ENCODE data around the gene GRM7. TPM values are rescaled to one million over a fixed set of nuclear protein-coding genes. Genes with fewer than 3 reads are reported as not detected.

GRM7 gene
- polyA plus RNA-seq, 1 donor from 2014 or later, result 23.8 TPM

- H3K9me2 ChIP-seq (ENCODE audit: insufficient read depth, low read length), result no peaks in the 10 kb centered on the region
- no peaks in the 10 kb centered on the region for H3K27me3 ChIP-seq (ENCODE audit: insufficient read depth, low read depth, low read length)
- no peak overlapping the region for H3K4me3 ChIP-seq (ENCODE audit: low read length)
- H3K36me3 ChIP-seq (ENCODE audit: insufficient read depth, low read length), result no peaks in the 10 kb centered on the region
- no peaks in the 10 kb centered on the region for H3F3A ChIP-seq (ENCODE audit: insufficient read depth, low read length, poor library complexity, severe bottlenecking)
- H4K20me1 ChIP-seq (ENCODE audit: insufficient read depth), result no peaks in the 10 kb centered on the region
- H2AFZ ChIP-seq (ENCODE audit: low read depth, low read length), result no peak overlapping the region
- no peak overlapping the region for H3K9ac ChIP-seq (ENCODE audit: low read length)
- no peak overlapping the region for H3K4me2 ChIP-seq (ENCODE audit: low read length)
- H3K27ac ChIP-seq (ENCODE audit: low read length), result no peak overlapping the region
- no peaks in the 10 kb centered on the region for H3K9me3 ChIP-seq (ENCODE audit: low read length)
- TF ChIP-seq CTCF (IDR thresholded peaks at IDR 0.05; ENCODE audit: poor library complexity, severe bottlenecking), result no peak
- TF ChIP-seq EP300 (conservative IDR thresholded peaks at IDR 0.05; ENCODE audit: poor library complexity, severe bottlenecking), result no peak
- no peak for TF ChIP-seq RAD21 (conservative IDR thresholded peaks at IDR 0.05)
- no peak for TF ChIP-seq MXI1 (conservative IDR thresholded peaks at IDR 0.05; ENCODE audit: poor library complexity, severe bottlenecking)
- TF ChIP-seq TAF1 (IDR thresholded peaks at IDR 0.05; ENCODE audit: low read depth), result no peak
- no peak for TF ChIP-seq POLR2AphosphoS5 (IDR thresholded peaks at IDR 0.05)
- no peak for TF ChIP-seq EZH2 (IDR thresholded peaks at IDR 0.05; ENCODE audit: borderline replicate concordance, insufficient read depth, low read length, poor library complexity, severe bottlenecking)
- TF ChIP-seq SMC3 (conservative IDR thresholded peaks at IDR 0.05; ENCODE audit: poor library complexity), result no peak
- TF ChIP-seq REST (IDR thresholded peaks at IDR 0.05; ENCODE audit: borderline replicate concordance), result no peak
- no peaks in the 10 kb centered on the region for H3K79me2 ChIP-seq (replicated peaks; ENCODE audit: insufficient read depth, low read length)
Observed at GRCh38 chr3:7692866-7693265, 832.0 kb downstream of the GRM7 start.

- H3K9ac ChIP-seq (ENCODE audit: low read length), result no peak overlapping the region
- TF ChIP-seq CTCF (IDR thresholded peaks at IDR 0.05; ENCODE audit: poor library complexity, severe bottlenecking) (no peak), EP300 (conservative IDR thresholded peaks at IDR 0.05; ENCODE audit: poor library complexity, severe bottlenecking) (no peak), RAD21 (conservative IDR thresholded peaks at IDR 0.05) (no peak), POLR2AphosphoS5 (IDR thresholded peaks at IDR 0.05) (no peak), MXI1 (conservative IDR thresholded peaks at IDR 0.05; ENCODE audit: poor library complexity, severe bottlenecking) (no peak), SMC3 (conservative IDR thresholded peaks at IDR 0.05; ENCODE audit: poor library complexity) (no peak)
- H3K36me3 ChIP-seq (ENCODE audit: insufficient read depth, low read length), result no peaks in the 10 kb centered on the region
- no peak overlapping the region for H3K4me2 ChIP-seq (ENCODE audit: low read length)
- no peaks in the 10 kb centered on the region for H4K20me1 ChIP-seq (ENCODE audit: insufficient read depth)
- H2AFZ ChIP-seq (ENCODE audit: low read depth, low read length), result no peak overlapping the region
- H3K79me2 ChIP-seq (replicated peaks; ENCODE audit: insufficient read depth, low read length), result no peaks in the 10 kb centered on the region
- no peaks in the 10 kb centered on the region for H3K9me3 ChIP-seq (ENCODE audit: low read length)
- no peak overlapping the region for H3K4me3 ChIP-seq (ENCODE audit: low read length)
- H3K27me3 ChIP-seq (ENCODE audit: insufficient read depth, low read depth, low read length), result no peaks in the 10 kb centered on the region
- H3K9me2 ChIP-seq (ENCODE audit: insufficient read depth, low read length), result no peaks in the 10 kb centered on the region
- peak overlapping the region; percentile 32 for H3K27ac ChIP-seq (ENCODE audit: low read length)
- H3F3A ChIP-seq (ENCODE audit: insufficient read depth, low read length, poor library complexity, severe bottlenecking), result no peaks in the 10 kb centered on the region
Observed at GRCh38 chr3:7693976-7694375, 833.1 kb downstream of the GRM7 start.
